ENCODE data around the gene FBXW9. TPM values are rescaled to one million over a fixed set of nuclear protein-coding genes. Genes with fewer than 3 reads are reported as not detected.

FBXW9 gene
- total RNA-seq, 1 donor from 2014 or later = 6.0 TPM

DNA sequence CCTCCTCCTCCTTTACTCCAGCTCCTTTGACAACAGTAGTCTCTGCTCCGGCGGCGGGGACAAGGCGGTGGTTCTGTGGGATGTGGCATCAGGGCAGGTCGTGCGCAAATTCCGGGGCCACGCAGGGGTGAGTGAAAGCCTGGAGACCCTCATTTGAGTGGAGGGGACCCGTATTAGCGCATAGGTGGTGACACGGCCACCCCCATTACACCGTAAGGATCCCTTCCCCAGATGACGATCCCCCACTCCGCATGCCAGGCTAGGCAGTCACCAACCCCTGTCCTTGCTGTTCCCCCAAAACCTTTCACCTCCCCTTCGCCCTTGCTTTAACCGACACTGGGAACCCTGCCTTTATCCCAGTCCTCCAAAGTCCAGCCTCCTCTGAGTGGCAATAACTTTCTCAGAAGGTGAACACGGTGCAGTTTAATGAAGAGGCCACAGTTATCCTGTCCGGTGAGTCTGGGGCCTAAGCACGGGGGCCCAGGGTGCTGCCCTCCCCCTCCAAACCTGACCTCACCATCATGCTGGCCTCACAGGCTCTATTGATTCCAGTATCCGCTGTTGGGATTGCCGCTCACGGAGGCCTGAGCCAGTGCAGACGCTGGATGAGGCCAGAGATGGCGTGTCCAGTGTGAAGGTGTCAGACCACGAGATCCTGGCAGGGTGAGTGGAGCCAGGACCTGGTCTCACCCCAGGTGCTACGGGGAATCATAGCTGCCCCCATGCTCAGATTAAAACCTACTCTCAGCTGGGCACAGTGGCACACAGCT, 26.1 kb downstream of the FBXW9 start:
- Histone ChIP-seq H3K4me3 (peak overlapping the region; percentile 95), H3K36me3 (peaks cover 40% of the 10 kb centered on the region), H3K27me3 (ENCODE audit: low read depth) (no peaks in the 10 kb centered on the region), H3K9me3 (no peaks in the 10 kb centered on the region), H3K27ac (peak overlapping the region; percentile 98), H3K4me1 (peaks cover 40% of the 10 kb centered on the region)
- intact Hi-C loops (cut with DNase I) = no loop called here
- no peak for TF ChIP-seq CTCF (IDR thresholded peaks at IDR 0.05)
- DNase-seq (no peak), ATAC-seq (no peak)

DNA sequence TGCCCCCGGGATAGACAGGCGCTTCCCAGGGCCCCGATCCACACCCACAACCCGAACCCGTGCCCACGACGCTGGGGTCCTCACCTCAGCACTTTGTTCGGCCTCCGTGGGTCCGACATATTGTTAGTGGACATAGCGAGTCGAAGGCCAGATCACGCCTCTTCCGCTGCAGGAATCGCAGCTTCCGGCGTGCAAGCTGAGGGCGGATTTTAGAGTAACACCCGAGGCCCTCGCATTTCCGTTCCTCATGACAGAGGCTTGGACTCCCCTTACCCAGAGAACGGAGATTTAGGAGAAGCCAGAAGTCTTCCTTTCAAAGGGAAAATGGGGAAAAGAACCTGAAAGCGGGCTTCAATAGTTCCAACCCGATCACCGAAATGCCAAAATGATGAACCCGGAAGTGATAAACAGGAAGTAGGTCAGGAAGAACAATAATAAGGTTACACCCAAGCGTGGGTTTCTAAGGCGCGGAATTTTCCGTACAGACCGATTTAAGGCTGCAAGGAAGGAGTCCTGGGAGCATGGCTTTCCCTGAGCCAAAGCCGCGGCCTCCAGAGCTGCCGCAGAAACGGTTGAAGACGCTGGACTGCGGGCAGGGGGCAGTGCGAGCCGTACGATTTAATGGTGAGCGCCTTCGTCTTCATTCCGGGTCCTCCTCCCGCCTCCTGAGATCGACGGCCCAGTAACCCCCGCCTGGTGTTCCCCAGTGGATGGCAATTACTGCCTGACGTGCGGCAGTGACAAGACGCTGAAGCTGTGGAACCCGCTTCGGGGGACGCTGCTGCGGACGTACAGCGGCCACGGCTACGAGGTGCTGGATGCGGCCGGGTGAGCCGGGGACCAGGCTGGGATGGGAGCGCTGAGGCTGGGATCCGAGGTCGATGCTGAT, 26.9 kb downstream of the FBXW9 start:
- Histone ChIP-seq H3K27ac (peak overlapping the region; percentile 98), H3K36me3 (peaks cover 38% of the 10 kb centered on the region), H3K4me1 (peaks cover 46% of the 10 kb centered on the region), H3K9me3 (no peaks in the 10 kb centered on the region), H3K27me3 (ENCODE audit: low read depth) (no peaks in the 10 kb centered on the region), H3K4me3 (peak overlapping the region; percentile 95)
- ATAC-seq (peak; percentile 66 to 82), DNase-seq (peak; percentile 86)
- intact Hi-C loops (cut with DNase I) = no loop called here
- peak; percentile 15 for TF ChIP-seq CTCF (IDR thresholded peaks at IDR 0.05)

- ATAC-seq (peak; percentile 8 to 25), DNase-seq (peak; percentile 76)
- Histone ChIP-seq H3K27me3 (ENCODE audit: low read depth) (no peaks in the 10 kb centered on the region), H3K4me3 (peak overlapping the region; percentile 95), H3K9me3 (no peaks in the 10 kb centered on the region), H3K36me3 (peaks cover 38% of the 10 kb centered on the region), H3K27ac (peak overlapping the region; percentile 98), H3K4me1 (peaks cover 50% of the 10 kb centered on the region)
- intact Hi-C loops (cut with DNase I) = no loop called here
- no peak for TF ChIP-seq CTCF (IDR thresholded peaks at IDR 0.05)
Measured at GRCh38 chr19:12668932-12669269, 27.5 kb downstream of the FBXW9 start.

DNA sequence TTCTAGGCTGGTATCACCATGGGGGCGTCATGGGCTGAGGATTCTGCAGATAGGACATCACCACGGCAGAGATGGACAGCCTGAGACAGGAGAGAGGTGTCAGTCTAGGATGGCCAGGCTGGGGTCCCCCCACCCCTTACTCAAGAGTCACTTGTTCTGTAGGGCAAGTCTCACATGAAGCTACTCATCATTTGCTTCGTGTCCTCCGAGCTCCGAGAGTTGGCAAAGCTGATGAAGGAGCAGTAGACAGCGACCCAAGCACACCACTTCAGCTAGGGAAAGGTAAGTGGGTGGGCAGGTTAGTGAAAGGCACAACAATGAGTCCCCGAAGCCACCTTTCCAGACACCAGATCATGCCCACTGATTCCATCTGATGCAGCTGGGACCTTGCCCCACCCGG, 28.1 kb downstream of the FBXW9 start:
- TF ChIP-seq CTCF (IDR thresholded peaks at IDR 0.05) = no peak
- intact Hi-C loops (cut with DNase I) = no loop called here
- H3K27me3 ChIP-seq (ENCODE audit: low read depth) = no peaks in the 10 kb centered on the region
- H3K9me3 ChIP-seq = no peaks in the 10 kb centered on the region
- peak overlapping the region; percentile 98 for H3K27ac ChIP-seq
- peaks cover 50% of the 10 kb centered on the region for H3K4me1 ChIP-seq
- H3K36me3 ChIP-seq = peaks cover 38% of the 10 kb centered on the region
- H3K4me3 ChIP-seq = peak overlapping the region; percentile 95
- DNase-seq (no peak), ATAC-seq (no peak)

DNA sequence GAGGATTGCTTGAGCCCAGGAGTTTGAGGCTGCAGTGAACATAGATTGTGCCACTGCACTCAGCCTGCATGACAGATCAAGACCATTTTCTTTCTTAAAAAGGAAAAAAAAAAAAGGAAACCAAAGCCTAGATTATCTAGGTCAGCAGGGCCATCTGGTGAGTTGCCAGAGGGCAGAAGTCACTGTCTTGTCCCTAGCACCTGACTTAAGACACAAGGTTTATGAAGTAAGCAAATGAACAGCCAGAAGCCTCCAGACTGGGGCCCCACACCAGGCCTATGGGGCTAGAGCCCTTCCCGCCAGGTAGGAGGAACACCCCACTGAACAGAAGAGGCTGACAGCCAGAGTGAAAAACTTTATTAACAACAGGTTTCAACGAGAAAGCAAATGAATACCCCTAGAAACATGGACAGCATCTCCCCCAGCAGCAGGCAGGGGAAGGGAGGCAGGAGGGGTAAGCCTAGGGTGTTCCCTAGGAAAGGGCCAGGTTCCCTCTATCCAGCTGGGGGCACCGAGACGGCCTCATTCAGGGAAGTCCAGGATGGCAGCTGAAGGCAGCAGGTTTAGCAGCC, 28.6 kb downstream of the FBXW9 start:
- H3K36me3 ChIP-seq = peaks cover 38% of the 10 kb centered on the region
- intact Hi-C loops (cut with DNase I) = no loop called here
- H3K9me3 ChIP-seq = no peaks in the 10 kb centered on the region
- TF ChIP-seq CTCF (IDR thresholded peaks at IDR 0.05) = no peak
- peak overlapping the region; percentile 95 for H3K4me3 ChIP-seq
- DNase-seq (no peak), ATAC-seq (no peak)
- H3K27me3 ChIP-seq (ENCODE audit: low read depth) = no peaks in the 10 kb centered on the region
- peaks cover 50% of the 10 kb centered on the region for H3K4me1 ChIP-seq
- H3K27ac ChIP-seq = no peak overlapping the region
